Posterior vena cava (tissue), 2 donors: ENCODE data around the gene SH2D6. TPM values are rescaled to one million over a fixed set of nuclear protein-coding genes. Genes with fewer than 3 reads are reported as not detected.

Source experiments
- total RNA-seq, 2 donors: library from RNA; stranded (reverse); fragmentation: NEBNext Ultra II Directional; extraction: Animal tissue kit (Norgen Biotek cat#: 25700); gene quantifications; one replicate each; pipeline ENCODE4 v1.2.1, GENCODE V29; 2021
- donor health status: DM: yes; HTN: yes; CAD: no.
- donor health status: DM: yes; HTN: yes; CAD: no.

Gene SH2D6
- total RNA-seq, 2 donors from 2014 or later = not detected

Other genes starting within 250 kb of the SH2D6 start
- 100 to 1,000 TPM in 1 of 2 donors, 10 to 100 TPM in 1; 87.2 to 107 TPM for gene TGOLN2, start 90.7 kb upstream of the SH2D6 start, total RNA-seq
- 10 to 100 TPM; 29.2 TPM for gene RETSAT, start 64.2 kb upstream of the SH2D6 start, total RNA-seq
- gene ELMOD3, start 63.9 kb upstream of the SH2D6 start, total RNA-seq = 10 to 100 TPM; 11.2 to 13.1 TPM
- gene CAPG, start 8.3 kb upstream of the SH2D6 start, total RNA-seq = 10 to 100 TPM; 56.6 to 72.1 TPM
- 100 to 1,000 TPM; 233 to 277 TPM for gene MAT2A, start 120.5 kb downstream of the SH2D6 start, total RNA-seq
- gene GGCX, start 142.8 kb downstream of the SH2D6 start, total RNA-seq = 10 to 100 TPM; 26.3 to 31.2 TPM
- gene VAMP8, start 158.9 kb downstream of the SH2D6 start, total RNA-seq = 10 to 100 TPM; 29.7 to 54.9 TPM
- 10 to 100 TPM; 79.9 to 96.2 TPM for gene VAMP5, start 165.7 kb downstream of the SH2D6 start, total RNA-seq
- gene RNF181, start 177.0 kb downstream of the SH2D6 start, total RNA-seq = 10 to 100 TPM; 88.3 to 99.2 TPM
- gene TMEM150A, start 184.0 kb downstream of the SH2D6 start, total RNA-seq = 10 to 100 TPM; 18.3 to 18.5 TPM
- gene C2orf68, start 193.4 kb downstream of the SH2D6 start, total RNA-seq = 10 to 100 TPM; 15.8 to 18.4 TPM
- 10 to 100 TPM; 32.7 to 33.0 TPM for gene USP39, start 197.5 kb downstream of the SH2D6 start, total RNA-seq
- 1 to 10 TPM in 1 of 2 donors, not detected in 1; 1.7 TPM for gene SFTPB, start 249.5 kb downstream of the SH2D6 start, total RNA-seq